Cardiac muscle cell (in vitro differentiated cells and primary cell): ENCODE measurements around the gene SLTM. TPM values are rescaled to one million over a fixed set of nuclear protein-coding genes. Genes with fewer than 3 reads are reported as not detected.
A peak's percentile ranks its signal among the peaks of the same experiment; 100 is the strongest.

ENCODE experiments used
- DNase-seq, 2 donors: peaks; one replicate each; pipeline versions ENCODE4 v3.0.0 to v3.0.0-alpha.2; 2010 to 2017; ENCODE audit warnings: low read depth in 1 of 2, low spot score in 1 of 2
- H3K27ac ChIP-seq: fragments of 200-600 bp; sonication (generic); 2 replicates; pipeline ENCODE4 v1.5.1; 2016
- H3K27me3 ChIP-seq: fragments of 200-600 bp; sonication (generic); 2 replicates; pipeline ENCODE4 v1.6.0; 2016; ENCODE audit warnings: control low read depth
- H3K36me3 ChIP-seq: fragments of 200-600 bp; sonication (generic); 2 replicates; pipeline ENCODE4 v1.5.1; 2016; ENCODE audit warnings: control low read depth
- H3K4me1 ChIP-seq: fragments of 200-600 bp; sonication (generic); 2 replicates; pipeline ENCODE4 v1.8.1; 2017; ENCODE audit warnings: low read depth, mild to moderate bottlenecking, mixed run types
- H3K4me3 ChIP-seq: fragments of 200-600 bp; sonication (generic); 2 replicates; pipeline ENCODE4 v1.5.1; 2016; ENCODE audit warnings: mild to moderate bottlenecking
- H3K9me3 ChIP-seq: fragments of 200-600 bp; sonication (generic); 2 replicates; pipeline ENCODE4 v1.5.1; 2017; ENCODE audit warnings: low read depth, mild to moderate bottlenecking, control low read depth
- polyA plus RNA-seq: library from polyadenylated mRNA; unstranded; fragments of >200 nt; fragmentation: Nextera tagmentation; extraction: Ambion mirVana; gene quantifications from 2 replicates; pipeline ENCODE4 v1.2.1, GENCODE V29; 2016
- total RNA-seq: library from RNA; depleted of rRNA; stranded (reverse); fragments of >200 nt; gene quantifications from 2 replicates; pipeline ENCODE4 v1.2.3, GENCODE V29; 2016
- TF ChIP-seq, protein P1 (sequence below): IDR thresholded peaks from 2 replicates; pipeline ENCODE4 v1.5.1; 2012; ENCODE audit warnings: low read depth, mild to moderate bottlenecking, low read length

Gene SLTM
- total and polyA plus RNA-seq, 2 experiments from 2014 or later, result 78.9 to 92.4 TPM

DNA sequence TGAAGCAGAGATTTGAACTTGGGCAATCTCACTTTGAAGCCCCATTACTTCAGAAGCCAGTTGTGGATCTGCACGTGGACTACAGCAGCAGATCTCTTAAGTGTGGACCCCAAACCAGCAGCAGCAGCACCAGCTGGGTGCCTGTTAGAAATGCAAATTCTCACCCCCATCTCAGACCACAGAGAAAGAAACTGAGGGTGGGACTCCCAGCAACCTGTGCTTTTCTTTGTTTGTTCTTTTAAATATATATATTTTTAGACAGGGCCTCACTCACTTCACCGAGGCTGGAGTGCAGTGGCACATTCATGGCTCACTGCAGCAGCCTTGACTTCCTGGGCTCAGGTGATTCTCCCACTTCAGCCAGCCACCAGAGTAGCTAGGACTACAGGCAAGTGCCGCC, 53.2 kb downstream of the SLTM start:
- no peak for DNase-seq
- Histone ChIP-seq H3K9me3 (no peaks in the 10 kb centered on the region), H3K4me1 (peaks cover 3% of the 10 kb centered on the region), H3K36me3 (peaks cover 55% of the 10 kb centered on the region), H3K27me3 (no peaks in the 10 kb centered on the region), H3K4me3 (no peak overlapping the region), H3K27ac (no peak overlapping the region)
- TF ChIP-seq, protein P1, sequence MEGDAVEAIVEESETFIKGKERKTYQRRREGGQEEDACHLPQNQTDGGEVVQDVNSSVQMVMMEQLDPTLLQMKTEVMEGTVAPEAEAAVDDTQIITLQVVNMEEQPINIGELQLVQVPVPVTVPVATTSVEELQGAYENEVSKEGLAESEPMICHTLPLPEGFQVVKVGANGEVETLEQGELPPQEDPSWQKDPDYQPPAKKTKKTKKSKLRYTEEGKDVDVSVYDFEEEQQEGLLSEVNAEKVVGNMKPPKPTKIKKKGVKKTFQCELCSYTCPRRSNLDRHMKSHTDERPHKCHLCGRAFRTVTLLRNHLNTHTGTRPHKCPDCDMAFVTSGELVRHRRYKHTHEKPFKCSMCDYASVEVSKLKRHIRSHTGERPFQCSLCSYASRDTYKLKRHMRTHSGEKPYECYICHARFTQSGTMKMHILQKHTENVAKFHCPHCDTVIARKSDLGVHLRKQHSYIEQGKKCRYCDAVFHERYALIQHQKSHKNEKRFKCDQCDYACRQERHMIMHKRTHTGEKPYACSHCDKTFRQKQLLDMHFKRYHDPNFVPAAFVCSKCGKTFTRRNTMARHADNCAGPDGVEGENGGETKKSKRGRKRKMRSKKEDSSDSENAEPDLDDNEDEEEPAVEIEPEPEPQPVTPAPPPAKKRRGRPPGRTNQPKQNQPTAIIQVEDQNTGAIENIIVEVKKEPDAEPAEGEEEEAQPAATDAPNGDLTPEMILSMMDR, result no peak

GRCh38 chr15:58877999-58878825, 55.3 kb downstream of the SLTM start:
- H3K36me3 ChIP-seq, result peaks cover 38% of the 10 kb centered on the region

GRCh38 chr15:58876306-58877106, 57.0 kb downstream of the SLTM start:
- Histone ChIP-seq H3K27ac (no peak overlapping the region), H3K9me3 (no peaks in the 10 kb centered on the region), H3K36me3 (peaks cover 31% of the 10 kb centered on the region), H3K4me1 (peaks cover 3% of the 10 kb centered on the region), H3K4me3 (no peak overlapping the region), H3K27me3 (no peaks in the 10 kb centered on the region)
- DNase-seq, result no peak
- TF ChIP-seq, protein P1, result no peak

More at GRCh38 chr15:58877999-58878825, 55.3 kb downstream of the SLTM start:
- Histone ChIP-seq H3K4me3 (no peak overlapping the region), H3K27ac (no peak overlapping the region), H3K9me3 (no peaks in the 10 kb centered on the region), H3K4me1 (peaks cover 3% of the 10 kb centered on the region), H3K27me3 (no peaks in the 10 kb centered on the region)
- TF ChIP-seq, protein P1, result no peak
- DNase-seq, result no peak

DNA sequence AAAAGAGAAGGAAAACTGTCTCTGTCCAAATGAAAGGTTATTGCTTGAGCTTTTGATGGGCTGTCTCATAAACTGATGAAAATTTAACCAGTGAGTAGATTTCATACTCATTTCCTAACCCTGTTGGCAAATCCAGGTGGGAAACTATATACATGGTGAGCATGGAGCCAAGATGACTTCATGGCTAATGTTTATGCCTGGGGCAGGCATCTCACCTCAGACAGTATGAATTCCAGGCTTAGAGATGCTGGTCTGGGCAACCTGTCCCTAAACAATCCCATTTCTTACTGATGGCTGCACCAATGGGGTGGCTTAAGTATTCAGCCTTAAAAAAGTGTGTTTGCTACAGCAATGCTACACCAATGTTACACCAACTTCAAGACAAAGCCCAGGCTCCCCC, 58.1 kb downstream of the SLTM start:
- Histone ChIP-seq H3K36me3 (peaks cover 19% of the 10 kb centered on the region), H3K27ac (no peak overlapping the region), H3K27me3 (no peaks in the 10 kb centered on the region), H3K4me3 (no peak overlapping the region), H3K9me3 (no peaks in the 10 kb centered on the region), H3K4me1 (peaks cover 3% of the 10 kb centered on the region)
- TF ChIP-seq, protein P1, result no peak
- DNase-seq, result no peak

GRCh38 chr15:58873267-58873666, 60.2 kb downstream of the SLTM start:
- Histone ChIP-seq H3K27me3 (no peaks in the 10 kb centered on the region), H3K4me3 (no peak overlapping the region), H3K27ac (no peak overlapping the region), H3K4me1 (peaks cover 3% of the 10 kb centered on the region), H3K36me3 (no peaks in the 10 kb centered on the region), H3K9me3 (no peaks in the 10 kb centered on the region)
- DNase-seq, result peak in 1 of 2 donors; percentile 65
- TF ChIP-seq, protein P1, result no peak
